RWPE1 (cell line): ENCODE data around the gene CDADC1.
"Not testable (repeated sequence)": the region's sequence is repeated elsewhere in the genome, so short reads cannot be mapped to it uniquely, and the experiment has no call there.

ENCODE experiments used
- CTCF ChIA-PET: fragments of 350-600 bp; sonication (Branson Sonifier 250); formaldehyde crosslinking; extraction: SDS; loops from one replicate; lab custom pipeline; 2021; lab: Yijun Ruan, JAX
- POLR2A ChIA-PET: fragments of 400-600 bp; formaldehyde crosslinking; extraction: SDS; loops from one replicate; lab custom pipeline; 2020; ENCODE audit warnings: antibody characterized with exemption; ENCODE audit not compliant: low non-redundant PET; lab: Yijun Ruan, JAX
- DNase-seq: peaks from one replicate; pipeline ENCODE4 v3.0.0; 2012; ENCODE audit warnings: low spot score
- H3K27ac ChIP-seq: fragments of 450-650 bp; 2 replicates; pipeline ENCODE4 v1.5.1; 2017
- TF ChIP-seq, protein P1 (sequence below): fragments of 450-650 bp; conservative IDR thresholded peaks from 2 replicates; pipeline ENCODE4 v1.5.1; 2017; ENCODE audit warnings: low read depth, mild to moderate bottlenecking

Gene CDADC1

GRCh38 chr13:49323344-49323743 is 75.6 kb downstream of the CDADC1 start:
- POLR2A ChIA-PET = no interaction called here
- CTCF ChIA-PET = interaction anchor here (0.6 kb wide), 1 partner anchor 109 kb away, joined by 4 read pairs; no protein-coding TSS in a partner anchor

GRCh38 chr13:49326222-49326917 is 78.6 kb downstream of the CDADC1 start:
- no peak overlapping the region for H3K27ac ChIP-seq
- ChIA-PET CTCF (no interaction called here), POLR2A (no interaction called here)
- DNase-seq = no peak
- TF ChIP-seq, protein P1, sequence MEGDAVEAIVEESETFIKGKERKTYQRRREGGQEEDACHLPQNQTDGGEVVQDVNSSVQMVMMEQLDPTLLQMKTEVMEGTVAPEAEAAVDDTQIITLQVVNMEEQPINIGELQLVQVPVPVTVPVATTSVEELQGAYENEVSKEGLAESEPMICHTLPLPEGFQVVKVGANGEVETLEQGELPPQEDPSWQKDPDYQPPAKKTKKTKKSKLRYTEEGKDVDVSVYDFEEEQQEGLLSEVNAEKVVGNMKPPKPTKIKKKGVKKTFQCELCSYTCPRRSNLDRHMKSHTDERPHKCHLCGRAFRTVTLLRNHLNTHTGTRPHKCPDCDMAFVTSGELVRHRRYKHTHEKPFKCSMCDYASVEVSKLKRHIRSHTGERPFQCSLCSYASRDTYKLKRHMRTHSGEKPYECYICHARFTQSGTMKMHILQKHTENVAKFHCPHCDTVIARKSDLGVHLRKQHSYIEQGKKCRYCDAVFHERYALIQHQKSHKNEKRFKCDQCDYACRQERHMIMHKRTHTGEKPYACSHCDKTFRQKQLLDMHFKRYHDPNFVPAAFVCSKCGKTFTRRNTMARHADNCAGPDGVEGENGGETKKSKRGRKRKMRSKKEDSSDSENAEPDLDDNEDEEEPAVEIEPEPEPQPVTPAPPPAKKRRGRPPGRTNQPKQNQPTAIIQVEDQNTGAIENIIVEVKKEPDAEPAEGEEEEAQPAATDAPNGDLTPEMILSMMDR = no peak

More at GRCh38 chr13:49323344-49323743, 75.6 kb downstream of the CDADC1 start:
- H3K27ac ChIP-seq = no peak overlapping the region
- DNase-seq = no peak
- TF ChIP-seq, protein P1 = no peak

DNA sequence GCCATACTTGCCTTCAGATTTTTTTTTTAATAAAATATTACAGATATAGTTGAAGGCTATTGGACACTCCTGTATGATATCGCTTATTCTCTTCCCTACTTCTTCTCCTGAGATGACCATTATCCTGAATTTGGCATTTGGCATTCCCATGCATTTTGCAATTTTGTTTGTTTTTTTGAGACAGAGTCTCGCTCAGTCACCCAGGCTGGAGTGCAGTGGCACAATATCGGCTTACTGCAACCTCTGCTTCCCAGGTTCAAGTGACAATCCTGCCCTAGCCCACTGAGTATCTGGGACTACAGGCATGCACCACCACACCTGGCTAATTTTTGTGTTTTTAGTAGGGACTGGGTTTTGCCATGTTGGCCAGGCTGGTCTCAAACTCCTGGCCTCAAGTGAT is 79.4 kb downstream of the CDADC1 start:
- CTCF ChIA-PET, POLR2A ChIA-PET, H3K27ac ChIP-seq, DNase-seq: not testable (repeated sequence)

DNA sequence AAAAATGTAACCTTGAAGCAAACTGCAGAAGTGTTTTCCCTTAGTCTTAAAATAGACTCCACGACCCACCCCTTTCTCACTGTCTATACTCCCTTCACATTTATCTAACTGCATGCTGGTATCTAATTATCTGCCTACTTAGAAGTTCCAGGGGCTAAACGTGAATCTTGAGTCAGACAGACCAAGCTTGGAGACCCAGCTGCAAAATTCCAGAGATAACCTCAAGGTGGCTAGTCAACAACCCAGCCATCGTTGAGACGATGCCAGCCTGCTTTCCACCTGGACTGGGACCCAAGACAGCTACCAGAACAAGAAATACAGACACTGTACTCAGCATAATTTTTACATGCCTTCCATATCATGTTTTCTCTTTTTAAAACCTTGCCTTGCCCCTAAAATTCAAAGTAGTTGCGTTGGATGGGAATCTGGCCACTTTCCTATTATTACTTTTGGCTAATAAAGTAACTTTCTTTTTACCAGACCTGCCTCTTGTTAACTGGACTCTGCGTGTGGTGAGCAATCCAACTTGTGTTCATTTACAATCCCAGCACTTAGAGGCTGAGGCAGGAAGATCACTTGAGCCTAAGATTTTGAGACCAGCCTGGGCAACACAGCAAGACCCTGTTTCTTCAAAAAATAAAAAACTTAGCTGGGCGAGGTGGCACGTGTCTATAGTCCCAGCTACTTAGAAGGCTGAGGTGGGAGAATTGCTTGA is 82.3 kb downstream of the CDADC1 start:
- CTCF ChIA-PET = no interaction called here
- no peak overlapping the region for H3K27ac ChIP-seq
- POLR2A ChIA-PET = no interaction called here
- DNase-seq = no peak
- TF ChIP-seq, protein P1 = no peak

GRCh38 chr13:49330546-49330864 is 82.8 kb downstream of the CDADC1 start:
- H3K27ac ChIP-seq = no peak overlapping the region
- ChIA-PET CTCF (interaction anchor here (0.7 kb wide), 1 partner anchor 16 kb away, joined by 4 read pairs; no protein-coding TSS in a partner anchor), POLR2A (no interaction called here)
- no peak for DNase-seq
- TF ChIP-seq, protein P1 = no peak

GRCh38 chr13:49336655-49337054 is 88.9 kb downstream of the CDADC1 start:
- TF ChIP-seq, protein P1 = no peak
- DNase-seq = no peak
- H3K27ac ChIP-seq = no peak overlapping the region
- ChIA-PET CTCF (no interaction called here), POLR2A (no interaction called here)

- ChIA-PET POLR2A (no interaction called here), CTCF (interaction anchor here (0.6 kb wide), 1 partner anchor 461 kb away, joined by 4 read pairs; no protein-coding TSS in a partner anchor)
- no peak for DNase-seq
- TF ChIP-seq, protein P1 = no peak
- H3K27ac ChIP-seq = no peak overlapping the region
Measured at GRCh38 chr13:49340161-49340560, 92.4 kb downstream of the CDADC1 start.
